HCT116 (cell line): ENCODE measurements around the gene DYRK2.

ENCODE experiments used
- CEBPB ChIP-seq: IDR thresholded peaks from 2 replicates; pipeline ENCODE4 v1.6.1; 2012; ENCODE audit warnings: low read depth
- EZH2 ChIP-seq: fragments of 200-600 bp; sonication (generic); IDR thresholded peaks from 2 replicates; pipeline ENCODE4 v1.6.1; 2017; ENCODE audit warnings: antibody characterized with exemption, mixed run types
- POLR2A ChIP-seq: IDR thresholded peaks from 2 replicates; pipeline ENCODE4 v1.7.0; 2011; ENCODE audit warnings: borderline replicate concordance; ENCODE audit not compliant: insufficient read depth, insufficient read length; ENCODE audit errors: extremely low read depth
- POLR2AphosphoS5 ChIP-seq: IDR thresholded peaks from 2 replicates; pipeline ENCODE4 v1.6.1; 2011; ENCODE audit warnings: mild to moderate bottlenecking, low read depth, low read length, moderate library complexity
- SP1 ChIP-seq: IDR thresholded peaks from 2 replicates; pipeline ENCODE4 v1.6.1; 2012; ENCODE audit warnings: low read depth
- SRF ChIP-seq: IDR thresholded peaks from 2 replicates; pipeline ENCODE4 v1.6.1; 2012; ENCODE audit warnings: low read depth
- ZFX ChIP-seq: fragments of 450-650 bp; IDR thresholded peaks from 2 replicates; pipeline ENCODE4 v1.6.1; 2017
- TF ChIP-seq, protein P1 (sequence below), 3 experiments: fragments of 200-600 bp in 1 of 3; sonication (generic) in 1 of 3; IDR thresholded peaks in 2 of 3; conservative IDR thresholded peaks in 1 of 3; 2 replicates each; pipeline ENCODE4 v1.5.1; 2012 to 2017; ENCODE audit warnings: low read depth in 2 of 3, low read length in 2 of 3, antibody characterized with exemption in 1 of 3, borderline replicate concordance in 1 of 3, control low read depth in 1 of 3, mild to moderate bottlenecking in 1 of 3, mixed read lengths in 1 of 3, mixed run types in 1 of 3, moderate library complexity in 1 of 3; ENCODE audit not compliant: insufficient read depth in 1 of 3
- TF ChIP-seq, protein P2 (sequence below): IDR thresholded peaks from 2 replicates; pipeline ENCODE4 v1.6.1; 2012; ENCODE audit warnings: low read depth

DNA sequence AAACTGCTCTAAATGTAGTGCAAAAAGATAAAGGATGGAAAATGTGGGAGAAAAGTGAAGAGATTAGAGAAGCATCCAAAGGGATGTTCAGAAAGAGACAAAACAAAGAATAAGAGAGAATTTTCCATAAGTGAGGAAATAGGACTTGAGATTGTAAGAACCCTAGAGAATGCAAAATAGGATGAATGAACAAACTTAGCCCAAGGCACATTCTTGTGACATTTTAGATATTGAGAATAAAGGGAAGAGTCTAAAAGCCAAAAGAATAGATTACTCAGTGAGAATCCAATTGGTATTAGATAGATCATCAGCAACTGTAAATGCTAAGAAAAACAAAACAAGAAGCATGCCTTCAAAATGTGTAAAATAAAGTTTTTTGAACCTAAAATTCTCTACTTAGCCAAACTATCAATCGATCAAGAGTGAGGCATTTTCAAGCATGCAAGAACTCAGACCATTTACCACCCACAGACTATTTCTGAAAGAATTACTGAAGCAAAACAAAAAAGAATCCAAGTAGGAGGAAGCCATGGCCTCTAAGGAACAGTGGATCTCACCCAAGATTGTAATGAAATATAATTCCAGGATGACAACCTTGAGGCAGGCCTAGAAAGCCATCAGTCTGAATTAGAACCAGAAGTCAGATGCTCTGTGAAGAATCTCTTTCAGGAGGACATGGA, 33.5 kb downstream of the DYRK2 start:
- TF ChIP-seq CEBPB, result no peak
- TF ChIP-seq, protein P1, sequence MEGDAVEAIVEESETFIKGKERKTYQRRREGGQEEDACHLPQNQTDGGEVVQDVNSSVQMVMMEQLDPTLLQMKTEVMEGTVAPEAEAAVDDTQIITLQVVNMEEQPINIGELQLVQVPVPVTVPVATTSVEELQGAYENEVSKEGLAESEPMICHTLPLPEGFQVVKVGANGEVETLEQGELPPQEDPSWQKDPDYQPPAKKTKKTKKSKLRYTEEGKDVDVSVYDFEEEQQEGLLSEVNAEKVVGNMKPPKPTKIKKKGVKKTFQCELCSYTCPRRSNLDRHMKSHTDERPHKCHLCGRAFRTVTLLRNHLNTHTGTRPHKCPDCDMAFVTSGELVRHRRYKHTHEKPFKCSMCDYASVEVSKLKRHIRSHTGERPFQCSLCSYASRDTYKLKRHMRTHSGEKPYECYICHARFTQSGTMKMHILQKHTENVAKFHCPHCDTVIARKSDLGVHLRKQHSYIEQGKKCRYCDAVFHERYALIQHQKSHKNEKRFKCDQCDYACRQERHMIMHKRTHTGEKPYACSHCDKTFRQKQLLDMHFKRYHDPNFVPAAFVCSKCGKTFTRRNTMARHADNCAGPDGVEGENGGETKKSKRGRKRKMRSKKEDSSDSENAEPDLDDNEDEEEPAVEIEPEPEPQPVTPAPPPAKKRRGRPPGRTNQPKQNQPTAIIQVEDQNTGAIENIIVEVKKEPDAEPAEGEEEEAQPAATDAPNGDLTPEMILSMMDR (IDR thresholded peaks at IDR 0.05 in 2 of 3, conservative IDR thresholded peaks at IDR 0.05 in 1 of 3; ENCODE audit: borderline replicate concordance in 1 of 3, insufficient read depth in 1 of 3, low read depth in 2 of 3, low read length in 2 of 3), result no peak
- no peak for TF ChIP-seq EZH2
- no peak for TF ChIP-seq POLR2A
- TF ChIP-seq SRF, result no peak
- no peak for TF ChIP-seq SP1
- no peak for TF ChIP-seq ZFX
- TF ChIP-seq POLR2AphosphoS5, result no peak
- TF ChIP-seq, protein P2, sequence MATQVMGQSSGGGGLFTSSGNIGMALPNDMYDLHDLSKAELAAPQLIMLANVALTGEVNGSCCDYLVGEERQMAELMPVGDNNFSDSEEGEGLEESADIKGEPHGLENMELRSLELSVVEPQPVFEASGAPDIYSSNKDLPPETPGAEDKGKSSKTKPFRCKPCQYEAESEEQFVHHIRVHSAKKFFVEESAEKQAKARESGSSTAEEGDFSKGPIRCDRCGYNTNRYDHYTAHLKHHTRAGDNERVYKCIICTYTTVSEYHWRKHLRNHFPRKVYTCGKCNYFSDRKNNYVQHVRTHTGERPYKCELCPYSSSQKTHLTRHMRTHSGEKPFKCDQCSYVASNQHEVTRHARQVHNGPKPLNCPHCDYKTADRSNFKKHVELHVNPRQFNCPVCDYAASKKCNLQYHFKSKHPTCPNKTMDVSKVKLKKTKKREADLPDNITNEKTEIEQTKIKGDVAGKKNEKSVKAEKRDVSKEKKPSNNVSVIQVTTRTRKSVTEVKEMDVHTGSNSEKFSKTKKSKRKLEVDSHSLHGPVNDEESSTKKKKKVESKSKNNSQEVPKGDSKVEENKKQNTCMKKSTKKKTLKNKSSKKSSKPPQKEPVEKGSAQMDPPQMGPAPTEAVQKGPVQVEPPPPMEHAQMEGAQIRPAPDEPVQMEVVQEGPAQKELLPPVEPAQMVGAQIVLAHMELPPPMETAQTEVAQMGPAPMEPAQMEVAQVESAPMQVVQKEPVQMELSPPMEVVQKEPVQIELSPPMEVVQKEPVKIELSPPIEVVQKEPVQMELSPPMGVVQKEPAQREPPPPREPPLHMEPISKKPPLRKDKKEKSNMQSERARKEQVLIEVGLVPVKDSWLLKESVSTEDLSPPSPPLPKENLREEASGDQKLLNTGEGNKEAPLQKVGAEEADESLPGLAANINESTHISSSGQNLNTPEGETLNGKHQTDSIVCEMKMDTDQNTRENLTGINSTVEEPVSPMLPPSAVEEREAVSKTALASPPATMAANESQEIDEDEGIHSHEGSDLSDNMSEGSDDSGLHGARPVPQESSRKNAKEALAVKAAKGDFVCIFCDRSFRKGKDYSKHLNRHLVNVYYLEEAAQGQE, result no peak
